Activated T-helper 2 cell treated with anti-CD3 and anti-CD28 coated beads, Interferon-gamma antibody, Interleukin-2, Interleukin-4, amounts not matched to agents 10 μg/mL and 5 μg/mL and 100 μg/mL, durations not matched to agents 14 hours and 24 hours and 36 hours (primary cell): Measurements from ENCODE around the gene ZSWIM3. TPM values are rescaled to one million over a fixed set of nuclear protein-coding genes. Genes with fewer than 3 reads are reported as not detected.

ENCODE experiments used
- DNase-seq: peaks from one replicate; pipeline ENCODE4 v3.0.0; 2021; ENCODE audit warnings: low spot score
- H3K27ac Mint-ChIP-seq: one replicate; pipeline ENCODE4 v1.8.0; 2021; ENCODE audit warnings: mixed read lengths
- H3K27me3 Mint-ChIP-seq: one replicate; pipeline ENCODE4 v1.8.0; 2021; ENCODE audit warnings: low read depth, mixed read lengths
- H3K36me3 Mint-ChIP-seq: one replicate; pipeline ENCODE4 v1.8.0; 2021; ENCODE audit warnings: low read depth, mixed read lengths
- H3K4me1 Mint-ChIP-seq: one replicate; pipeline ENCODE4 v1.8.0; 2021; ENCODE audit warnings: low read depth, mixed read lengths
- H3K4me3 Mint-ChIP-seq: one replicate; pipeline ENCODE4 v1.8.0; 2021; ENCODE audit warnings: low read depth, mild to moderate bottlenecking, moderate library complexity, mixed read lengths
- H3K9me3 Mint-ChIP-seq: one replicate; pipeline ENCODE4 v1.8.0; 2021; ENCODE audit warnings: mixed read lengths
- intact Hi-C: fragments of 100-400 bp; cut with micrococcal nuclease; formaldehyde crosslinking; loops from one replicate; pipeline ENCODE4 v1.15.1; 2023
- total RNA-seq: library from RNA; stranded (reverse); gene quantifications from 2 replicates; pipeline ENCODE4 v1.2.3, GENCODE V29; 2022

The ZSWIM3 gene
- total RNA-seq, 1 donor from 2014 or later: 6.2 TPM

- Mint-ChIP-seq H3K27me3 (no peaks in the 10 kb centered on the region), H3K4me1 (no peaks in the 10 kb centered on the region), H3K9me3 (no peaks in the 10 kb centered on the region), H3K36me3 (no peaks in the 10 kb centered on the region), H3K27ac (no peak overlapping the region), H3K4me3 (no peak overlapping the region)
- DNase-seq: no peak
- intact Hi-C loops: no loop called here
Observed at GRCh38 chr20:45902199-45902701, 44.8 kb downstream of the ZSWIM3 start.

GRCh38 chr20:45904583-45905504 is 47.4 kb downstream of the ZSWIM3 start:
- no peaks in the 10 kb centered on the region for H3K36me3 Mint-ChIP-seq
- no peak overlapping the region for H3K27ac Mint-ChIP-seq
- H3K4me1 Mint-ChIP-seq: no peaks in the 10 kb centered on the region
- intact Hi-C loops: no loop called here
- no peak overlapping the region for H3K4me3 Mint-ChIP-seq
- no peaks in the 10 kb centered on the region for H3K9me3 Mint-ChIP-seq
- H3K27me3 Mint-ChIP-seq: no peaks in the 10 kb centered on the region
- no peak for DNase-seq

DNA sequence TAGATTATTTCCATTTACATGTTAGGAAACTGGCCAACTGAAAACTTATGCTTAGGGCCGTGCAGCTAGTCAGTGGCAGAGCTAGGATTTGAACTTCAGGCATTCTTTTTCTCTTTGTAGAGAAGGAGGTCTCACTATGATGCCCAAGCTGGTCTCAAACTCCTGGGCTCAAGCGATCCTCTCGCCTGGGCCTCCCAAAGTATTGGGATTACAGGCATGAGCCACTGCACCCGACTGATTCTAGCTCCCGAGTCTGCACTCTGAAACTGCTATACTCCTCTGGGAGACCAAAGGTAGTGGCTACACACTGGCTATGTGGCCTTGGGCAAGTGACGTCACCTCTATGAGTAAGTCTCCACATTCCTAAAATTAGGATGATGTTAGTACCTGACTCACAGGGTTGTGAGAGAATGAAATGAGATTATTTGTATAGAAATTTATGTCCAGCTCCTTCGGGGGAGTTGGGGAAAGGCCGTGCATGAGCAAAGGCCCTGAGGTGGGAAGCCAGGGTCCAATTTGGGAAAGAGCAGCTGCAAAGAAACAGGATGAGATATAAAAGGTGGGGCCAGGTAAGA is 48.2 kb downstream of the ZSWIM3 start:
- Mint-ChIP-seq H3K27ac (no peak overlapping the region), H3K27me3 (no peaks in the 10 kb centered on the region), H3K4me1 (peaks cover 2% of the 10 kb centered on the region), H3K9me3 (no peaks in the 10 kb centered on the region), H3K4me3 (no peak overlapping the region), H3K36me3 (no peaks in the 10 kb centered on the region)
- DNase-seq: no peak
- intact Hi-C loops: no loop called here

GRCh38 chr20:45907219-45907948 is 50.0 kb downstream of the ZSWIM3 start:
- Mint-ChIP-seq H3K27ac (no peak overlapping the region), H3K27me3 (no peaks in the 10 kb centered on the region), H3K4me3 (no peak overlapping the region), H3K4me1 (peaks cover 6% of the 10 kb centered on the region), H3K9me3 (no peaks in the 10 kb centered on the region), H3K36me3 (no peaks in the 10 kb centered on the region)
- intact Hi-C loops: no loop called here
- no peak for DNase-seq

GRCh38 chr20:45908084-45908483 is 50.7 kb downstream of the ZSWIM3 start:
- Mint-ChIP-seq H3K4me1 (peaks cover 7% of the 10 kb centered on the region), H3K4me3 (no peak overlapping the region), H3K9me3 (no peaks in the 10 kb centered on the region), H3K36me3 (no peaks in the 10 kb centered on the region), H3K27ac (no peak overlapping the region), H3K27me3 (no peaks in the 10 kb centered on the region)
- intact Hi-C loops: no loop called here
- DNase-seq: no peak

GRCh38 chr20:45909336-45909808 is 52.0 kb downstream of the ZSWIM3 start:
- peaks cover 4% of the 10 kb centered on the region for H3K27me3 Mint-ChIP-seq
- H3K4me1 Mint-ChIP-seq: peaks cover 7% of the 10 kb centered on the region
- H3K4me3 Mint-ChIP-seq: no peak overlapping the region
- H3K36me3 Mint-ChIP-seq: no peaks in the 10 kb centered on the region
- intact Hi-C loops: no loop called here
- H3K27ac Mint-ChIP-seq: no peak overlapping the region
- no peaks in the 10 kb centered on the region for H3K9me3 Mint-ChIP-seq
- no peak for DNase-seq

DNA sequence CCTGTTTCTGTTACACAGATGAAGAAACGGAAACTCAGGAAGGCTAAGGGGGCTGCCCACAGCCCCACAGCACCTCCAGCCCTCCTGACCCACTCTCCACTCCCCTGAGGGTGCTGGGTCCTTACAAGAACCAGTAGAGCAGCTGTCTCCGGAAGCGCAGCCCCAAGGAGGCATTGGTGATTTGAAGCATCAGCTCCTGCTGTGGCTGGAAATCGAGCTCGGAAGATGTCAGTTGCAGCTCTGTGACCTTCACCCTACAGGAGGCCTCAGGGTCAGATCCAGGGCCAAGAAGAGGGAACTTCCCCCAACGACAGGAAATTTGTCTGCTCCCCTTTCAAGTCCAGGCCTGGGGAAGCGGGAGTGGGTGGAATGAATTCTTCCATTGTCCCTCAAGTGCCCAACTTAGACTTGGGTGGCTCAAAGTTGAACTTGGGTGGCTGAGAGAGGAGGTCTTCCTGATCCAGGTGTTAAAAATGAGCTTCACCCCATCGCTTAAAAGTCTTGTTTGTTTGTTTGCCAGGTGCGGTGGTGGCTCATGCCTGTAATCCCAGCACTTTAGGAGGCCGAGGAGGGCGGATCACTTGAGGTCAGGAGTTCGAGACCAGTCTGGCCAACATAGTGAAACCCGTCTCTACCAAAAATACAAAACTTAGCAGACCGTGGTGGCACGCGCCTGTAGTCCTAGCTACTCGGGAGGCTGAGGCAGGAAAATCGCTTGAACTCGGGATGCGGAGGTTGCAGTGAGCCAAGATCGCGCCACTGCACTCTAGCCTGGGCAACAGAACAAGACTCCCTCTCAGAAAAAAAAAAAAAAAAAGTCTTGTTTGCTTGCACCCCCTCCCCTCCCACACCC is 52.6 kb downstream of the ZSWIM3 start:
- DNase-seq: no peak
- intact Hi-C loops: loop anchor here (2.0 kb wide), 2 partner anchors 53 to 63 kb away; partner anchors contain the start of genes ACOT8, ZNF335 and ZSWIM3
- H3K36me3 Mint-ChIP-seq: no peaks in the 10 kb centered on the region
- peaks cover 7% of the 10 kb centered on the region for H3K4me1 Mint-ChIP-seq
- H3K27ac Mint-ChIP-seq: no peak overlapping the region
- H3K9me3 Mint-ChIP-seq: no peaks in the 10 kb centered on the region
- peaks cover 6% of the 10 kb centered on the region for H3K27me3 Mint-ChIP-seq
- H3K4me3 Mint-ChIP-seq: peak overlapping the region; percentile 72

DNA sequence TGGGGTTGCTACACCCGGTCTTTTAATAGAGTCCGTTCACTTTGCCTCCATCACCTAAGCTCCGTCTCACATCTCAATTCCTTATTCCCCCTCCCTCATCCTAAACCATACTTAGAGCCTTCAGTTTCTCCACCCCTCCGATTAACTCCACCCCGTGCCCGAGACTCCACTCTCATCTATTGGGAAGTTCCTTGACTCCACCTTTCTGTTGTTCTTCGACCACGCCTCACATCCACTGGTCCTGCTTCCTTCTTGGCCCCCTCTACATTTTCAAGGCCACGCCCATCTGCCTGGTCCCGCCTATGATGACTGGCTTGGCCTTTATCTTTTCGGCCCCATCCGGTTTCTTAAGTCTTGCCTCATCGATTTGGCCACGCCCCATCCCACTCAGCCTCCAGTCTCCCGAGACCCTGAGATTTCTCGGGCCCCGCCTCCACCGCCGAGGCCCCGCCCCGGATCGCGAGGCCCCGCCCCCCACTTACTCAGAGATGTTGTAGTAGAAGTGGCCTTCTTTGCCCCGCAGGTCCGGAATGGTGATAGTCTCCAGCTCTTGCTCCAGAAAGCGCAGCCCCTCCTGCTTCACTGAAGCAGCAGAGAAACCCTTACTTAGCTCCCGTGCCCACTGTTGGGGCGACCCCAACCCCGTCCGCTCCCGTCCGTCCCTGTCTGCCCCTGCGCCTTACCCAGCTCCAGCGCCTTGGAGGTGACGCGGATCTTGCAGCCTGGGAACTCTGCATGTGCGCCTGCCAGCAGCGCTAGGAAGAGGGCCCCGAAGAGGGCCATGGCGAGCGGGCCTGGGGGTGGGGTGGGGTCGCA is 53.5 kb downstream of the ZSWIM3 start:
- no peaks in the 10 kb centered on the region for H3K9me3 Mint-ChIP-seq
- intact Hi-C loops: loop anchor here (1.0 to 2.0 kb wide), 4 partner anchors 20 to 62 kb away; partner anchors contain the start of genes ACOT8, CTSA, NEURL2 and ZNF335
- H3K27me3 Mint-ChIP-seq: peaks cover 6% of the 10 kb centered on the region
- peak overlapping the region; percentile 85 for H3K27ac Mint-ChIP-seq
- H3K4me1 Mint-ChIP-seq: peaks cover 7% of the 10 kb centered on the region
- no peaks in the 10 kb centered on the region for H3K36me3 Mint-ChIP-seq
- peak; percentile 89 for DNase-seq
- peak overlapping the region; percentile 72 for H3K4me3 Mint-ChIP-seq

DNA sequence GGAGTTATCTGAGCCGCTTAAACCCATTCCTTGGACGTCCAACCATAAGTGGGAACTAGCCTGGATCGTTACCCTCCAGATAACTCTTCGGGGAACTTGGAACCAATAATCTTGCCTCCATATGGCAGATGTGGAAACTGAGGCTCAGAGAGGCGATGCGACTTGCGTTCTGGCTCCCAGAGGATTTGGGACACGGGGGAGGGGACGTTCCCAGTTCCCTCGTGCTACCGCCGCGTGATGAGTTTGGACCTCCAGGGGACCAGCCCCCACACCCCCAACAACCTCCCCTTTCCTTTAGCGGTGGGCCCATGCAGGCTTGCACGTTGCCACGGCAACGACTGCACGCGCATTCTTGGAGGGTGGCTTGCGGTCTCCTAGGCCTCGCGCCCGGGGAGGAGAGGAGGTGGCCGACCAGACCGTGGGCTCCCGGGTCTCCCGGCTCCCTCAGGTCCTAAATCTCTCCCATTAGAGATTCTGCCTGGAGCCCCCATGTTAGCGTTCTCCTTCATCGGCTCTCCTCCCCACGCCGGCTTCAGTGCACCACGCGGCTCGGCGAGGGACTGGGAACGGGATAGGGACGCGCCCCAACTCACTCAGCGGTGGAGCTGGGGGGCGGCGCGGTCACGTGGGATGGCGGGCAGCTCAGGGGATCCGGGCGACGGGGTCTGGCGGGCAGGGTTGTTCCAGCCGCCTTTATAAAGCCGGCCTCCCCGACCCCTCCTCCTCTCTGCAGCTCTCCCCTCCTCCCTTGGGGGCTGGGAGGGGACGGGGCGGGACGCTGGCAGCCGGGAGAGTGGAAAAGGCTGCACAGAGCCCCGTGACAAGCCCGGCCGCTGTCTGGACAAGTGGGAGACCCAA is 54.3 kb downstream of the ZSWIM3 start, which contains the start of gene PLTP:
Gene PLTP, minus strand, starts transcription at position 670 of the 858 bp plus-strand sequence. CDS start 703 bp downstream, outside the sequence.
- peak within 1 kb of the TSS; percentile 53 for H3K27ac Mint-ChIP-seq
- intact Hi-C loops: loop anchor here (1.0 to 2.0 kb wide), 4 partner anchors 20 to 61 kb away; partner anchors contain the start of genes ACOT8, CTSA, NEURL2 and ZNF335
- H3K4me1 Mint-ChIP-seq: peaks cover 7% of the 10 kb centered on the region
- peak; percentile 16 for DNase-seq
- H3K27me3 Mint-ChIP-seq: peaks cover 13% of the 10 kb centered on the region
- H3K9me3 Mint-ChIP-seq: no peaks in the 10 kb centered on the region
- no peaks in the 10 kb centered on the region for H3K36me3 Mint-ChIP-seq
- peak within 1 kb of the TSS; percentile 72 for H3K4me3 Mint-ChIP-seq

DNA sequence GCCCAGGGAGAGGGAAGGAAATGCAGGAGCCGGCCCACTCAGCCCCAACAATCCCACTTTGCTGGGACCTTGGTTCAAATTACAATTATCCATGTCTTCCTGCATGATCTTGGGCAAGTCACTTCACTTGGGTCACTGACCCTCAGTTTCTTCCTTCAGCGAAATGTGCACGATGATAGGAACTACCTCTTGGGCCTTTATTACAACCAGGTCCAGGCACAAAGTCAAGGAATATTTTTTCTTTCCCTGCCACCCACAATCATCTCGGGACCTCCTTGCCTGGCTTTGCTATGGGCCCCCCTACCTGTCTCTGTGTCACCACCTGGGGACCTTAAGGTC is 54.9 kb downstream of the ZSWIM3 start:
- no peaks in the 10 kb centered on the region for H3K9me3 Mint-ChIP-seq
- H3K4me3 Mint-ChIP-seq: peak overlapping the region; percentile 21
- no peak overlapping the region for H3K27ac Mint-ChIP-seq
- H3K36me3 Mint-ChIP-seq: no peaks in the 10 kb centered on the region
- peaks cover 7% of the 10 kb centered on the region for H3K4me1 Mint-ChIP-seq
- DNase-seq: no peak
- peaks cover 14% of the 10 kb centered on the region for H3K27me3 Mint-ChIP-seq
- intact Hi-C loops: no loop called here
